GM21737 (cell line): Measurements from ENCODE around the gene SAMD8.
"Not testable (repeated sequence)": the region's sequence is repeated elsewhere in the genome, so short reads cannot be mapped to it uniquely, and the experiment has no call there.

Experiments
- ATAC-seq: cut with Tn5 transposase; IDR thresholded peaks from one replicate; pipeline ENCODE4 v1.9.1; 2021; ENCODE audit warnings: mild to moderate bottlenecking, moderate library complexity; ENCODE audit not compliant: unreplicated experiment

SAMD8 gene

GRCh38 chr10:75189266-75190096 is 78.0 kb downstream of the SAMD8 start:
- no peak for ATAC-seq

- no peak for ATAC-seq
Observed at GRCh38 chr10:75191821-75192568, 80.5 kb downstream of the SAMD8 start.

GRCh38 chr10:75194625-75195024 is 83.2 kb downstream of the SAMD8 start:
- not testable (repeated sequence) for ATAC-seq

DNA sequence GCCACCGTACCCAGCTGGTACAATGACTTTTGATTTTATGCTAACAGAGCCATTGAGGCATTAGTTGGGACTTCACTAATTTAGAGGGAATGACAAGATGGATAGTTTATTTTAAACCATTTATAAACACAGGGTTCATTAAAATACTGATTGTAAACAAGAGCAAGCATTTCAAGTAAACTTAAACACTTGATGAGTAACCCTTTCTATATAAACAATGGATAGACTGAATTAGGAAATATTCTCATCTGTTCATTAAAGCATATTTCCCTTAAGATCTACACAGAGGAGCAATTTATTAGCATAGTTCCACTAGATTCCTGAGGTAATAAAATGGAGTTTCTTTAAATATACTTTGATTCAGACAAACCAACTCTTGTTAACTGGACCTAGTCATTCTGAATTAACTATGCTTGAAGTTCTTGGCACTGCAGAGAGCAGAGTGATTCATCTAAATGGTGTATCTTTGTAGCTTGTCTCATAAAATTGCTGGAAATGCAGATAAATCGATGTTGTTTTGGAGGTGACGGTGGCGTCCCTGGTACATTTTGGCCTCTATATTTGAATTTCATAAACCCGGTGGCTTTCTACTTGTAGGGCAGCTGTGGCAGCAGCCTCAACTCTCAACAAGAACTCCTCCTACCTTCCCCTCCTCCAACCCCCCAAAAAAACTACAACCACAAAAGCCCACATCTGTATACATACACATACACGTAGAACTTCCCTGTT is 83.7 kb downstream of the SAMD8 start:
- no peak for ATAC-seq

DNA sequence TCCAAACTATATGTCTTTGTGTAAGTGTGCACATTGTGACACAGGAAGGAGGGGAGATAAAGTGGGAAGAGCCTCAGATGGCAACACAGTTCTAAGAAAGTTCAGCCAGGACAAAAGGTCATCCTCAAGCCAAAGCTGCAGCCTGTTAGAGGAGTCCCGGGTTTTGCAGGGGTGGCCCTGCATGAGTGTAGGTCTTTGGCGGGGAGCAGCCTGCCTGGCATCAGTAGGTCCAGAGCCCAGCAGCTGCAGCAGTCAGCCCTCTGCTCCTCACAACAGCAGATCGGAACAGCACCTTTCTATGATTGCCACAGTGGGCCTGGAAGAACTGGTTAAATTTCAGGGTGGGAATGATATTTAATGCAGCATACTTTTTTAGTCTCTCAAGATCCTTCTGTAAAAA is 85.6 kb downstream of the SAMD8 start:
- ATAC-seq = no peak

DNA sequence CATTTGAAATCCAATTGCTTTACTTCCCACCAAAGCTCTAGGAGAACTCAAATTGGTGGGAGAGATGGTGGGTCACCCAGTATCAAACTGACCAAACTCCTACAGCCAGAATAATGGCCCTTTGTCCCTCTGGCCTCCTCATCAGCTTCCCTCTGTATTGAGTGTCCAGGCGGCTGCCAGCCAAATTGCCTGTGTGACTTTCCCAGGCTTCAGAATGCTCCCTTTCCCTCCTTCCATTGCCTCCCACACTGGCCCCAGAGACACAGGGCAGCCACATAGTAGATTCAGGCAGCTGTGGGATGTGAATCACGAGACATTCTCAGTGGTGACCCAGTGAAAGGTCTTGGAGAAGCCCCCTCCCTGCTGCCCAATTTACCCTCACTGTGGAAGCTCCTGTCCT is 86.5 kb downstream of the SAMD8 start:
- no peak for ATAC-seq

DNA sequence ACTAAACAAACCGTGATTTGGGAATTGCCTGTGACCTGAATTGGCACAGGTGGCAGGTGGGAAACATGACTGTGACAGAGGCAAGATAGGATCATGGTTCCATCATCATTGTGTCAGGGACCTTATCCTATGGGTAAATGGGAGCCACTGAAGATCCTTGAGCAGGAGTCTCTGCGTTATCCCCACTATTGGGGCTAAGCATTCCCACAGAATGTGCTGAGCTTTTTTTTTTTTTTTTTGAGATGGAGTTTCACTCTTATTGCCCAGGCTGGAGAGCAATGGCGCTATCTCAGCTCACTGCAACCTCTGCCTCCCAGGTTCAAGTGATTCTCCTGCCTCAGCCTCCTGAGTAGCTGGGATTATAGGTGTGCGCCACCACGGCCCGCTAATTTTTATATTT is 88.5 kb downstream of the SAMD8 start:
- ATAC-seq = not testable (repeated sequence)

- no peak for ATAC-seq
Observed at GRCh38 chr10:75201793-75202307, 90.4 kb downstream of the SAMD8 start.

DNA sequence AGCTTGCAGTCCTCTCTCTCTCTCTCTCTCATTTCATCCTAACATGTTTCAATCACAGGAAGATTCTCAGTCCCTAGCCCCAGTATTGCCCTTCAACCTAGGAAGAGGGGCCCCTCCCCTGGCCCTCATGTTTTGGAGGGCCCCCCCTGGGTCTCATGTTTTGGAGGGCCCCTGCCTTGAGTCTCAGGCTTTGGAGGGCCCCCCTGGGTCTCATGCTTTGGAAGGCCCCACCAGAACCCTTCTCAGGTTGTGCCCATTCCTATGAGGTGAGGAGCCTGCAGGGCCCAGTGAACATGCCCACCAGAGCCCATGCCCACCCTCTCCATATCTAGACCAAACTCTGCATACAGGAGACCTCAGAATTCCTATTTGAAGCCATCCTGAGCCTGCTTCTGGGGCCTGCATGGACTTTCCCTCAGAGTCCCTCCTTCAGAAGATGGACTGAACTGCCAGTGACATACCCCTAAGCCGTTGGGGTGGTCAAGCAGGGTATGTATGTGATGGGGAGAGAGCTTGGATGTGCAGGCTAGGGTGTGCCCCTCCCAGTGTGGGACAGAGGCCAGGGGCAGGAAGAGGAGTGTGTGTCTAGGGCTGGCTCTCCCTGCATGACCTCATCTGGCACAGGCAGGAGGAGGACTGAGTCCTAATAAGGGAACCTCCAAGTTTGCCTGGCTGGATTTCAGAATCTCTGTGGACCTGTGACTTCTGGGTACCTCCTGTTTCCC is 91.0 kb downstream of the SAMD8 start:
- no peak for ATAC-seq

DNA sequence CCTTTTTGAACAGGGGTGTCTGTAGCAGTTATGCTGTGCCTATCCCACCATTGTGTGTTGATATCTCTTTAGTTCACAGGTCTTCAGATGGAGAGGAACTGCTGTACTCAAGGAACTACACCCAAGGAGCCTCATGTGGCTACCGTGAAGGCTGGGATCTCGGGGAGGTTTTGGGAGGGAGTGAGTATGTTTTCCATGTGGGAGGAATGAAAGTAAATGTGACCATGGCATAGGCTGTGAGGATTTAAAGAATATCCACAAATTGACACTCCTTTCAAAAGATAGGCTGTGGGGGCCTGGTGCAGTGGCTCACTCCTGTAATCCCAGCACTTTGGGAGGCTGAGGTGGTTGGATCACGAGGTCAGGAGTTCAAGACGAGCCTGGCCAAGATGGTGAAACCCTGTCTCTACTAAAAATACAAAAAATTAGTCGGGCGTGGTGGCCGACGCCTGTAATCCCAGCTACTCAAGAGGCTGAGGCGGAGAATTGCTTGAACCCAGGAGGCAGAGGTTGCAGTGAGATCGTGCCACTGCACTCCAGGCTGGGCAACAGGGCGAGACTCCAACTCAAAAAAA is 91.7 kb downstream of the SAMD8 start:
- not testable (repeated sequence) for ATAC-seq

- ATAC-seq = no peak
Observed at GRCh38 chr10:75203724-75204123, 92.3 kb downstream of the SAMD8 start.

DNA sequence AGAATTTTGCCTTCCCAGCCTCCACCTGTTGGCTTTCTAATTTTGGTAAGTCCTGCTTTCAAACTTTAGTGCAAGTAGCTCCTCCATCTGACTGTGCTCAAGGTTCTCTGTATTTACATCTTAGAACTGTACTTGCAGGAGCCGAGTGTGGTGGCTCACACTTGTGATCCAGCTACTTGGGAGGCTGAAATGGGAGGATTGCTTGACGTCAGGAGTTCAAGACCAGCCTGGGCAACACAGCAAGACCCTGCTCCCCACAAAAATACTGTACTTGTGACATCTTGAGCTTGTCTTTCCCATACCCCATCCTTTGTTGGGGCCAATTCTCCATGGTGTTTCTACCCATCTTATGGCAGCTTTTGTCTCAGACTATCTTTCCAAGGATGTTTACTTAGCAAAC is 94.5 kb downstream of the SAMD8 start:
- ATAC-seq = no peak

- not testable (repeated sequence) for ATAC-seq
Observed at GRCh38 chr10:75206638-75207037, 95.2 kb downstream of the SAMD8 start.

GRCh38 chr10:75207079-75207856 is 95.8 kb downstream of the SAMD8 start:
- ATAC-seq = no peak

DNA sequence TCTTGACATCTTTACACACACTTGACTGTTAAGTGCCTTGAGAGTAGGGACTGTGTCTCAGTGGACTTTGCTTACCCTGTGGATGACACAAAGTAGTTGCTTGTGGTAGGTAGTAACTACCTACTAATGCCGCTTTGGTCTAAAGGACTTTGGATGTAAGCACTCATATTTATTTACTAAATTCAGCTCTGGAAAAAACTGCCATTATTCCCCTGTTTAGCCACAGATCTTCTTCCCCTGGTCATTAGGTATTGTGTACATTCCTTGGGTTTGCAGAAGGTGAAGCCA is 96.3 kb downstream of the SAMD8 start:
- ATAC-seq = no peak

- no peak for ATAC-seq
Observed at GRCh38 chr10:75208181-75208580, 96.7 kb downstream of the SAMD8 start.

- ATAC-seq = no peak
Observed at GRCh38 chr10:75209086-75209920, 97.8 kb downstream of the SAMD8 start.

DNA sequence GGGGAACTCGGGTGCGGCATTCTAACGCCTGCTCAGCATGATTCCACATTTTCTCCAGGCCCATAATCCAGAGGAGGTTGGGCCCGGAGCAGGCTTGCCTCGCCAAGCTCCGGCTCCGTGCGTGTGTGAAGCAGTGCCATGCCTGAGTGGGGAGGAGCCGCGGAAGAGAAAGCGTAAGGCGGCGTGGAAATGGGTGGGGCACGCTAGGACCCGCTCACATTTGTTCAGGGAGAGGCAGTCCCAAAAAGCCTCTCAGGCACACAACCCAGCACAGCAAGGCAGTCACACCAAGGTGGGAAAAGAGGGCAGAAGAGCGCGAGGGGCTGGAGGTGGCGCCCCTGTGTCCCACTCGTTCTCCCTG is 98.4 kb downstream of the SAMD8 start:
- ATAC-seq = peak; percentile 42
